Lower leg skin (tissue), 3 donors: ENCODE results near the gene ISLR2.

Experiments
- CTCF ChIP-seq, 3 donors: fragments of 450-650 bp; IDR thresholded peaks; one replicate each; pipeline ENCODE4 v1.5.1; 2016; ENCODE audit warnings: antibody characterized with exemption in 3 of 3, mild to moderate bottlenecking in 3 of 3, moderate library complexity in 2 of 3
- POLR2A ChIP-seq, 2 donors: fragments of 450-650 bp; IDR thresholded peaks; one replicate each; pipeline ENCODE4 v1.6.1; 2016 to 2017; ENCODE audit warnings: antibody characterized with exemption in 2 of 2, mild to moderate bottlenecking in 1 of 2, moderate library complexity in 1 of 2

DNA sequence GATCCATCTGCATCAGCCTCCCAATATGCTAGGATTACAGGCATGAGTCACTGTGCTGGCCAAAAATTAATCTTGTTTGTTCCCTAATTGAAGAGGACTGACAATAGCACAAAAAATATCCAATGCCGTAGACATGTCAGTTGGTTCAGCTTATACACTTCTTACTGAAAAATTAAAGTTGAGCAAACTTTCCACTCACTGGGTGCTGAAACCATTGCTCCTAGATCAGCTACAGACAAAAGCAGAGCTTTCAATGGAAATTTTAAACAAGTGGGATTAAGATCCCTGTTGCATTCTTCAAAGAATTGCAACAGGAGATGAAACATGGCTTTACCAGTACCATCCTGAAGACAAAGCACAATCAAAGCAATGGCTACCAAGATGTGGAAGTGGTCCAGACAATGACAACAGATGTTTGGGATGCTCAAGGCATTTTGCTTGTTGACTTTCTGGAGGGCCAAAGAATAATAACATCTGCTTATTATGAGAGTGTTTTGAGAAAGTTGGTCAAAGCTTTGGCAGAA is 16.0 kb downstream of the ISLR2 start:
- TF ChIP-seq CTCF (IDR thresholded peaks at IDR 0.05) (no peak), POLR2A (IDR thresholded peaks at IDR 0.05) (no peak)
